K562 (cell line): ENCODE data around the gene IL21. TPM values are rescaled to one million over a fixed set of nuclear protein-coding genes. Genes with fewer than 3 reads are reported as not detected.

Source experiments
- ATAC-seq: fragments of 200-7000 bp; cut with Tn5 transposase; 3 replicates; pipeline ENCODE4 v1.9.1; 2020; ENCODE audit warnings: moderate library complexity
- BruUV-seq: library from RNA; stranded (reverse); fragments of 400-500 nt; replicated peaks from 2 replicates; lab custom pipeline; 2021; lab: Mats Ljungman, UMichigan
- CTCF ChIA-PET: fragments of 300-600 bp; formaldehyde crosslinking; extraction: SDS; loops from one replicate; lab custom pipeline; 2021; ENCODE audit warnings: low intra/inter-chr PET ratio; lab: Yijun Ruan, JAX
- POLR2A ChIA-PET: fragments of 300-600, 350-650 bp; sonication (Branson Sonifier 250); formaldehyde crosslinking; extraction: SDS; loops from one replicate; lab custom pipeline; 2021; ENCODE audit warnings: antibody characterized with exemption, inconsistent platforms; lab: Yijun Ruan, JAX
- DNase-seq, 4 experiments: peaks; one replicate each; pipeline versions ENCODE4 v3.0.0 to v3.0.0-alpha.2; 2011 to 2018; ENCODE audit warnings: low spot score in 3 of 4, mixed read lengths in 3 of 4; ENCODE audit errors: extremely low read depth in 1 of 4
- FAIRE-seq: peaks from 2 replicates; lab custom pipeline; 2011; peaks lifted over from hg19 to GRCh38; lab: Jason Lieb, UNC
- H2AFZ ChIP-seq: 2 replicates; pipeline ENCODE4 v1.6.0; 2011; ENCODE audit warnings: low read depth, low read length, control low read depth, inconsistent platforms
- H3K27ac ChIP-seq: fragments of 200-600 bp; 3 replicates; pipeline ENCODE4 v1.8.0; 2011; ENCODE audit warnings: low read depth, mild to moderate bottlenecking, control low read depth, inconsistent platforms, low read length, moderate library complexity, mixed read lengths; ENCODE audit errors: extremely low read depth
- H3K27me3 ChIP-seq, 2 experiments: fragments of 300-600 bp in 1 of 2; 2 replicates in 1 of 2; 3 replicates in 1 of 2; pipeline versions ENCODE4 v1.6.0 to v1.8.0; 2011; ENCODE audit warnings: inconsistent platforms in 2 of 2, low read length in 2 of 2, mild to moderate bottlenecking in 1 of 2, mixed read lengths in 1 of 2, moderate library complexity in 1 of 2; ENCODE audit not compliant: control insufficient read depth in 2 of 2, insufficient read depth in 2 of 2
- H3K36me3 ChIP-seq: fragments of 300-600 bp; 3 replicates; pipeline ENCODE4 v1.8.0; 2011; ENCODE audit warnings: mild to moderate bottlenecking, low read length, inconsistent platforms; ENCODE audit not compliant: control insufficient read depth, insufficient read depth
- H3K4me1 ChIP-seq, 2 experiments: fragments of 200-600 bp in 1 of 2; replicated peaks in 1 of 2; 2 replicates in 1 of 2; 3 replicates in 1 of 2; pipeline versions ENCODE4 v1.5.1 to v1.8.0; 2011; ENCODE audit warnings: inconsistent platforms in 2 of 2, low read length in 2 of 2, mild to moderate bottlenecking in 1 of 2, mixed read lengths in 1 of 2, moderate library complexity in 1 of 2; ENCODE audit not compliant: control insufficient read depth in 2 of 2, insufficient read depth in 2 of 2
- H3K4me2 ChIP-seq: 2 replicates; pipeline ENCODE4 v1.6.1; 2011; ENCODE audit warnings: low read length, control low read depth, inconsistent platforms, mixed read lengths; ENCODE audit not compliant: insufficient read depth
- H3K4me3 ChIP-seq: fragments of 200-600 bp; sonication (generic), shearing (Covaris generic); 2 replicates; pipeline ENCODE4 v1.5.1; 2016; ENCODE audit warnings: control low read depth, inconsistent platforms
- H3K79me2 ChIP-seq: fragments of 200-600 bp; 3 replicates; pipeline ENCODE4 v1.8.0; 2011; ENCODE audit warnings: low read length, inconsistent platforms; ENCODE audit not compliant: control insufficient read depth, insufficient read depth
- H3K9ac ChIP-seq, 2 experiments: 2 replicates each; pipeline versions ENCODE4 v1.6.0 to v1.6.1; 2011; ENCODE audit warnings: low read depth in 2 of 2, low read length in 2 of 2, control low read depth in 1 of 2, inconsistent platforms in 1 of 2, mild to moderate bottlenecking in 1 of 2, mixed read lengths in 1 of 2; ENCODE audit not compliant: insufficient read depth in 1 of 2
- H3K9me1 ChIP-seq: one replicate; pipeline ENCODE4 v1.6.0; 2011; ENCODE audit warnings: inconsistent platforms, mild to moderate bottlenecking, low read length, moderate library complexity; ENCODE audit not compliant: control insufficient read depth, insufficient read depth
- H3K9me3 ChIP-seq: replicated peaks from 2 replicates; pipeline ENCODE4 v1.5.1; 2011; ENCODE audit warnings: low read depth, low read length, inconsistent platforms; ENCODE audit not compliant: control insufficient read depth, insufficient read depth
- H4K20me1 ChIP-seq: replicated peaks from 2 replicates; pipeline ENCODE4 v1.6.1; 2011; ENCODE audit warnings: low read length, inconsistent platforms, mixed read lengths; ENCODE audit not compliant: control insufficient read depth, insufficient read depth
- MEF2A ChIP-seq: IDR thresholded peaks from 2 replicates; pipeline ENCODE4 v1.6.1; 2011; ENCODE audit warnings: low read depth, mild to moderate bottlenecking, low read length, moderate library complexity; ENCODE audit not compliant: control insufficient read depth
- PRPF4 ChIP-seq: fragments of 200-400 bp; formaldehyde crosslinking; IDR thresholded peaks from one replicate; pipeline ENCODE4 v1.6.1; 2017; ENCODE audit warnings: low read length, low read depth, mild to moderate bottlenecking; ENCODE audit not compliant: insufficient read depth, poor library complexity, severe bottlenecking
- WGBS: fragments of 100-300 bp; shearing (Covaris generic); methylation state at CpG from one replicate; pipeline ENCODE4 v1.1.6; 2016; ENCODE audit warnings: low coverage, mixed read lengths; ENCODE audit not compliant: insufficient coverage; ENCODE audit errors: missing lambda C conversion rate; 5-methylcytosine and 5-hydroxymethylcytosine counted together
- in situ Hi-C: fragments of 300-500 bp; cut with MboI; formaldehyde crosslinking; loops from 4 replicates; pipeline ENCODE4 v1.15.0; 2018; ENCODE audit warnings: inconsistent platforms, mixed read lengths
- intact Hi-C: fragments of 100-400 bp; cut with micrococcal nuclease; formaldehyde crosslinking; loops from 2 replicates; pipeline ENCODE4 v1.14.2; 2022
- polyA plus RNA-seq, 8 experiments: library from polyadenylated mRNA; depleted of rRNA in 4 of 8; stranded (reverse) in 5 of 8; unstranded in 3 of 8; fragments of >200 nt; fragmentation: Nextera tagmentation in 2 of 8; fragmentation: Illumina TruSeq in 1 of 8; extraction: Ambion mirVana in 2 of 8; extraction: Trizol in 1 of 8; gene quantifications; 2 replicates each; pipeline versions ENCODE4 v1.2.1 to v1.2.3, GENCODE V29; 2011 to 2014; ENCODE audit warnings: inconsistent platforms in 1 of 8, missing spikeins in 1 of 8
- total RNA-seq, 7 experiments: library from RNA; depleted of rRNA in 6 of 7; stranded (reverse); fragments of >200 nt in 6 of 7; fragmentation: Illumina TruSeq in 2 of 7; extraction: Trizol in 2 of 7; gene quantifications; 2 replicates each; pipeline versions ENCODE4 v1.2.1 to v1.2.3, GENCODE V29; 2011 to 2021; ENCODE audit warnings: low replicate concordance in 1 of 7
- TF ChIP-seq, protein P1 (sequence below): fragments of 250-450 bp; sonication (Bioruptor Pico); IDR thresholded peaks from 2 replicates; pipeline ENCODE4 v1.4.0; 2020; ENCODE audit warnings: mild to moderate bottlenecking, moderate library complexity

The IL21 gene
- total and polyA plus RNA-seq, 9 of the 15 experiments (the other 6 are each of a cell fraction or from before 2014, with no cell fraction given) = not detected

DNA sequence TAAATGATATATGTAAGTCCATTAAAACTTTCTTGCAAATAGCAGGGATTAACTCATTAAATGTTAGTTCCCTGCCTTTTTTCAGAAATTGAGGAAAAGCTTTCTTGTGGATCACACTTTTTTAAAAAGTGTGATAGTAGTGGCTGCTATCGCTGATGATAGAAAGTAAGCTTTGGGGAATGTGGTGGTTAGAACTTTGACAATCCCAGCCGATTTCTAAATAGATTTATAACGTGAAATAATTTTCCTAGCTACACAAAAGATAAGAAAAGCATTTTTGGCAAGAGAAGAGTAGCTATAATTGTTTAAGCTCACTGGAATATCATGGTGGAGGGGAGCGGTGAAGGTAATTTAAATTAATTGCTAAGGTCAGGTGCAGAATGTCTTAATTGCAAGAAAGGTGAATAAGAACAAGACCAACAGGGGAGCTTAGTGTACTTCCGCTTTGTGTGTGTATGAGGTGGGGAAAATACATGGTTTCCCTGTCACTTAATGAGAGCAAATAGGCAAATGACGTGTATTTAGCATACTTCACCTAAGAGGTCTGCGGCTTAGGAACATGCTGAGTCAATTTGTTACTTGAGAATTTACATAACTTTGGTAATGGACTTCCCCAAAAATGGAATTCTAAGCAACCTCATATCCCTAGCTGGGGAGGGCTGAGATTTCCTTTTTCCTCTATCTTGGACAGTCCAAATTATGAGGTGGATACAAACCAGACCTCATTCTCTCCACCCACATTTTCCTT, 11.7 kb upstream of the IL21 start:
- POLR2A ChIA-PET = interaction anchor here (0.7 kb wide), 1 partner anchor 14 kb away, joined by 3 read pairs; no protein-coding TSS in a partner anchor
- FAIRE-seq (no peak), DNase-seq (no peak), ATAC-seq (peak; percentile 47; the same call in 1 of the 3 replicates)
- H3K9me1 ChIP-seq = no peaks in the 10 kb centered on the region
- intact Hi-C loops (no loop called here), in situ Hi-C loops (no loop called here)
- no peaks in the 10 kb centered on the region for H3K9me3 ChIP-seq
- no peak overlapping the region for H2AFZ ChIP-seq
- CTCF ChIA-PET = no interaction called here
- TF ChIP-seq, protein P1, sequence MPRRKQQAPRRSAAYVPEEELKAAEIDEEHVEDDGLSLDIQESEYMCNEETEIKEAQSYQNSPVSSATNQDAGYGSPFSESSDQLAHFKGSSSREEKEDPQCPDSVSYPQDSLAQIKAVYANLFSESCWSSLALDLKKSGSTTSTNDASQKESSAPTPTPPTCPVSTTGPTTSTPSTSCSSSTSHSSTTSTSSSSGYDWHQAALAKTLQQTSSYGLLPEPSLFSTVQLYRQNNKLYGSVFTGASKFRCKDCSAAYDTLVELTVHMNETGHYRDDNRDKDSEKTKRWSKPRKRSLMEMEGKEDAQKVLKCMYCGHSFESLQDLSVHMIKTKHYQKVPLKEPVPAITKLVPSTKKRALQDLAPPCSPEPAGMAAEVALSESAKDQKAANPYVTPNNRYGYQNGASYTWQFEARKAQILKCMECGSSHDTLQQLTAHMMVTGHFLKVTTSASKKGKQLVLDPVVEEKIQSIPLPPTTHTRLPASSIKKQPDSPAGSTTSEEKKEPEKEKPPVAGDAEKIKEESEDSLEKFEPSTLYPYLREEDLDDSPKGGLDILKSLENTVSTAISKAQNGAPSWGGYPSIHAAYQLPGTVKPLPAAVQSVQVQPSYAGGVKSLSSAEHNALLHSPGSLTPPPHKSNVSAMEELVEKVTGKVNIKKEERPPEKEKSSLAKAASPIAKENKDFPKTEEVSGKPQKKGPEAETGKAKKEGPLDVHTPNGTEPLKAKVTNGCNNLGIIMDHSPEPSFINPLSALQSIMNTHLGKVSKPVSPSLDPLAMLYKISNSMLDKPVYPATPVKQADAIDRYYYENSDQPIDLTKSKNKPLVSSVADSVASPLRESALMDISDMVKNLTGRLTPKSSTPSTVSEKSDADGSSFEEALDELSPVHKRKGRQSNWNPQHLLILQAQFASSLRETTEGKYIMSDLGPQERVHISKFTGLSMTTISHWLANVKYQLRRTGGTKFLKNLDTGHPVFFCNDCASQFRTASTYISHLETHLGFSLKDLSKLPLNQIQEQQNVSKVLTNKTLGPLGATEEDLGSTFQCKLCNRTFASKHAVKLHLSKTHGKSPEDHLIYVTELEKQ (CRISPR knock-in tag) = no peak
- TF ChIP-seq MEF2A = no peak
- TF ChIP-seq PRPF4 = no peak
- no peak overlapping the region for H3K9ac ChIP-seq
- H3K27me3 ChIP-seq = no peaks in the 10 kb centered on the region; a peak in 1 of 5 replicates
- no peaks in the 10 kb centered on the region for H3K36me3 ChIP-seq
- H3K27ac ChIP-seq = no peak overlapping the region
- no peaks in the 10 kb centered on the region for H3K79me2 ChIP-seq
- no TSS peak for BruUV-seq
- no peaks in the 10 kb centered on the region; a peak in 1 of 5 replicates for H3K4me1 ChIP-seq
- WGBS = 41% methylated on average over 7 of the region's 7 CpGs
- no peaks in the 10 kb centered on the region for H4K20me1 ChIP-seq
- no peak overlapping the region for H3K4me3 ChIP-seq
- H3K4me2 ChIP-seq = no peak overlapping the region
